HG02798 (cell line): ENCODE data around the gene AGER.
"Not testable (repeated sequence)": the region's sequence is repeated elsewhere in the genome, so short reads cannot be mapped to it uniquely, and the experiment has no call there.

Experiments
- ATAC-seq: cut with Tn5 transposase; IDR thresholded peaks from one replicate; pipeline ENCODE4 v1.9.1; 2021; ENCODE audit warnings: mild to moderate bottlenecking; ENCODE audit not compliant: unreplicated experiment, poor library complexity

AGER gene

GRCh38 chr6:32151181-32151862 lies 32.7 kb downstream of the AGER start:
- ATAC-seq: no peak

GRCh38 chr6:32149932-32150870 lies 33.9 kb downstream of the AGER start:
- ATAC-seq: no peak

- ATAC-seq: no peak
Observed at GRCh38 chr6:32149092-32149755, 34.8 kb downstream of the AGER start.

GRCh38 chr6:32148289-32149091 lies 35.6 kb downstream of the AGER start:
- no peak for ATAC-seq

- ATAC-seq: no peak
Observed at GRCh38 chr6:32147401-32148132, 36.5 kb downstream of the AGER start.

GRCh38 chr6:32146687-32147086 lies 37.4 kb downstream of the AGER start:
- no peak for ATAC-seq

- ATAC-seq: no peak
Observed at GRCh38 chr6:32146287-32146686, 37.8 kb downstream of the AGER start.

GRCh38 chr6:32144238-32144637 lies 39.8 kb downstream of the AGER start:
- not testable (repeated sequence) for ATAC-seq

GRCh38 chr6:32140420-32141046 lies 43.5 kb downstream of the AGER start:
- ATAC-seq: no peak

- no peak for ATAC-seq
Observed at GRCh38 chr6:32139590-32139989, 44.5 kb downstream of the AGER start.

- no peak for ATAC-seq
Observed at GRCh38 chr6:32137454-32137853, 46.6 kb downstream of the AGER start.

- no peak for ATAC-seq
Observed at GRCh38 chr6:32133786-32134185, 50.3 kb downstream of the AGER start.

- ATAC-seq: no peak
Observed at GRCh38 chr6:32132110-32132509, 51.9 kb downstream of the AGER start.

- no peak for ATAC-seq
Observed at GRCh38 chr6:32131439-32131948, 52.6 kb downstream of the AGER start.
